Keratinocyte (primary cell): ENCODE measurements around the gene CIRBP. TPM values are rescaled to one million over a fixed set of nuclear protein-coding genes. Genes with fewer than 3 reads are reported as not detected.

Source experiments
- DNase-seq: peaks from one replicate; pipeline ENCODE4 v3.0.0-alpha.2; 2011; ENCODE audit warnings: low read depth, missing footprints, low spot score
- FAIRE-seq: peaks from 2 replicates; lab custom pipeline; 2011; peaks lifted over from hg19 to GRCh38; lab: Jason Lieb, UNC
- H2AFZ ChIP-seq: 2 replicates; pipeline ENCODE4 v1.6.0; 2012; ENCODE audit warnings: low read length, control low read depth, inconsistent platforms; ENCODE audit not compliant: control insufficient read depth
- H3K27ac ChIP-seq: 2 replicates; pipeline ENCODE4 v1.5.1; 2011; ENCODE audit warnings: low read length; ENCODE audit not compliant: control insufficient read depth, insufficient read depth
- H3K27me3 ChIP-seq: 3 replicates; pipeline ENCODE4 v1.6.0; 2011; ENCODE audit warnings: low read length; ENCODE audit not compliant: control insufficient read depth, insufficient read depth; ENCODE audit errors: extremely low read depth
- H3K36me3 ChIP-seq, 2 experiments: 2 replicates in 1 of 2; 3 replicates in 1 of 2; pipeline ENCODE4 v1.5.1; 2011; ENCODE audit warnings: low read length in 2 of 2, mild to moderate bottlenecking in 1 of 2; ENCODE audit not compliant: control insufficient read depth in 2 of 2, insufficient read depth in 2 of 2; ENCODE audit errors: extremely low read depth in 1 of 2
- H3K4me1 ChIP-seq: 3 replicates; pipeline ENCODE4 v1.5.1; 2011; ENCODE audit warnings: low read length; ENCODE audit not compliant: control insufficient read depth, insufficient read depth; ENCODE audit errors: extremely low read depth
- H3K4me2 ChIP-seq: 3 replicates; pipeline ENCODE4 v1.6.0; 2011; ENCODE audit warnings: low read depth, low read length; ENCODE audit not compliant: control insufficient read depth, insufficient read depth; ENCODE audit errors: extremely low read depth
- H3K4me3 ChIP-seq, 3 experiments: fragments of 200-600 bp in 1 of 3; sonication (generic) in 1 of 3; 2 replicates in 2 of 3; 3 replicates in 1 of 3; pipeline ENCODE4 v1.5.1; 2011 to 2016; ENCODE audit warnings: low read length in 3 of 3, mild to moderate bottlenecking in 3 of 3, control low read depth in 2 of 3, inconsistent platforms in 1 of 3, low read depth in 1 of 3, mixed read lengths in 1 of 3, mixed run types in 1 of 3, moderate library complexity in 1 of 3; ENCODE audit not compliant: control insufficient read depth in 2 of 3, insufficient read depth in 2 of 3; ENCODE audit errors: extremely low read depth in 1 of 3
- H3K79me2 ChIP-seq: 2 replicates; pipeline ENCODE4 v1.6.0; 2012; ENCODE audit warnings: low read length; ENCODE audit not compliant: control insufficient read depth, insufficient read depth
- H3K9ac ChIP-seq: 3 replicates; pipeline ENCODE4 v1.6.0; 2011; ENCODE audit warnings: low read length; ENCODE audit not compliant: control insufficient read depth, insufficient read depth; ENCODE audit errors: extremely low read depth
- H3K9me1 ChIP-seq: 3 replicates; pipeline ENCODE4 v1.6.0; 2011; ENCODE audit warnings: low read length; ENCODE audit not compliant: control insufficient read depth, insufficient read depth; ENCODE audit errors: extremely low read depth
- H3K9me3 ChIP-seq: 2 replicates; pipeline ENCODE4 v1.5.1; 2012; ENCODE audit warnings: low read depth, low read length; ENCODE audit not compliant: control insufficient read depth
- H4K20me1 ChIP-seq: 3 replicates; pipeline ENCODE4 v1.6.0; 2011; ENCODE audit warnings: low read length; ENCODE audit not compliant: control insufficient read depth, insufficient read depth; ENCODE audit errors: extremely low read depth
- CTCF ChIP-seq, 3 experiments: IDR thresholded peaks in 1 of 3; conservative IDR thresholded peaks in 1 of 3; optimal IDR thresholded peaks in 1 of 3; 2 replicates in 2 of 3; 3 replicates in 1 of 3; pipeline versions ENCODE3 to v1.5.1; 2011; ENCODE audit warnings: low read length in 3 of 3, mild to moderate bottlenecking in 3 of 3, moderate library complexity in 2 of 3, control low read depth in 1 of 3, inconsistent platforms in 1 of 3; ENCODE audit not compliant: insufficient read depth in 2 of 3; ENCODE audit errors: extremely low read depth in 1 of 3
- EZH2 ChIP-seq: IDR thresholded peaks from one replicate; pipeline ENCODE4 v1.6.1; 2012; ENCODE audit warnings: inconsistent platforms, mild to moderate bottlenecking, low read length, moderate library complexity
- dilution Hi-C: fragments of 300-500 bp; cut with MboI; formaldehyde crosslinking; loops from one replicate; pipeline ENCODE4 v1.7.0; 2020; ENCODE audit warnings: low sequenced_read_pairs; ENCODE audit not compliant: extremely low pct_ligation_motif_present
- polyA plus RNA-seq, 5 experiments: library from polyadenylated mRNA; depleted of rRNA in 3 of 5; stranded (reverse) in 3 of 5; stranded (forward) in 1 of 5; unstranded in 1 of 5; fragments of >200 nt; gene quantifications; 1 replicate in 1 of 5; 2 replicates in 3 of 5; 3 replicates in 1 of 5; pipeline versions ENCODE4 v1.2.1 to v1.2.3, GENCODE V29; 2011 to 2012; ENCODE audit warnings: missing spikeins in 2 of 5, low read depth in 1 of 5, low replicate concordance in 1 of 5

Gene CIRBP
- polyA plus RNA-seq, 1 donor (not counting 4 experiments of a cell fraction or from before 2014, with no cell fraction given): 113 TPM

- no peak for DNase-seq
- no peaks in the 10 kb centered on the region for H3K27me3 ChIP-seq
- peaks cover 30% of the 10 kb centered on the region for H3K4me1 ChIP-seq
- H3K9me1 ChIP-seq: no peaks in the 10 kb centered on the region
- peak overlapping the region; percentile 60 for H3K9ac ChIP-seq
- TF ChIP-seq CTCF (optimal IDR thresholded peaks at IDR 0.05 in 1 of 3, IDR thresholded peaks at IDR 0.05 in 1 of 3, conservative IDR thresholded peaks at IDR 0.05 in 1 of 3; ENCODE audit: extremely low read depth in 1 of 3, insufficient read depth in 2 of 3, low read length in 3 of 3) (no peak), EZH2 (no peak)
- peaks cover 2% of the 10 kb centered on the region for H4K20me1 ChIP-seq
- peak overlapping the region; percentile 64 to 84 (median 77) for H3K4me3 ChIP-seq
- no peak for FAIRE-seq
- H3K4me2 ChIP-seq: peak overlapping the region; percentile 79
- no peaks in the 10 kb centered on the region for H3K9me3 ChIP-seq
- dilution Hi-C loops: no loop called here
- H3K27ac ChIP-seq: no peak overlapping the region
- peaks cover 5% of the 10 kb centered on the region for H3K79me2 ChIP-seq
- peak overlapping the region; percentile 15 for H2AFZ ChIP-seq
- peaks cover 4 to 10% of the 10 kb centered on the region in 2 experiments for H3K36me3 ChIP-seq
Observed at GRCh38 chr19:1237027-1237659, 32.0 kb upstream of the CIRBP start.

- dilution Hi-C loops: no loop called here
- H3K4me3 ChIP-seq: peak within 1 kb of the TSS; percentile 64 to 84 (median 77)
- TF ChIP-seq EZH2: no peak
- TF ChIP-seq CTCF (optimal IDR thresholded peaks at IDR 0.05 in 1 of 3, IDR thresholded peaks at IDR 0.05 in 1 of 3, conservative IDR thresholded peaks at IDR 0.05 in 1 of 3; ENCODE audit: extremely low read depth in 1 of 3, insufficient read depth in 2 of 3, low read length in 3 of 3): no peak
- H3K79me2 ChIP-seq: peaks cover 11% of the 10 kb centered on the region
- no peaks in the 10 kb centered on the region for H3K27me3 ChIP-seq
- H3K4me2 ChIP-seq: peak within 1 kb of the TSS; percentile 79
- no peak within 1 kb of the TSS for H3K27ac ChIP-seq
- H3K9me3 ChIP-seq: no peaks in the 10 kb centered on the region
- DNase-seq (no peak), FAIRE-seq (no peak)
- peak within 1 kb of the TSS; percentile 15 for H2AFZ ChIP-seq
- H4K20me1 ChIP-seq: no peaks in the 10 kb centered on the region
- peaks cover 27% of the 10 kb centered on the region for H3K4me1 ChIP-seq
- H3K36me3 ChIP-seq: peaks cover 4 to 10% of the 10 kb centered on the region in 2 experiments
- no peaks in the 10 kb centered on the region for H3K9me1 ChIP-seq
- peak within 1 kb of the TSS; percentile 60 for H3K9ac ChIP-seq
Observed at GRCh38 chr19:1237754-1238368, 31.3 kb upstream of the CIRBP start, which contains the start of gene CBARP. TSS of gene CBARP (minus strand) at chr19:1238005. CDS start at chr19:1236100, 1,905 bp downstream.
